SK-N-SH treated with all-trans-retinoic acid at 6 μM for 48 hours (cell line): Measurements from ENCODE around the gene LRBA.

ENCODE experiments used
- ATAC-seq: fragments of 200-7000 bp; cut with Tn5 transposase; 3 replicates; pipeline ENCODE4 v1.9.1; 2020; ENCODE audit warnings: mild to moderate bottlenecking, moderate library complexity
- ARNTL ChIP-seq: fragments of 450-650 bp; formaldehyde crosslinking; IDR thresholded peaks from 2 replicates; pipeline ENCODE4 v1.5.0; 2020; ENCODE audit warnings: low read depth, mild to moderate bottlenecking, moderate library complexity, borderline replicate concordance
- BACH2 ChIP-seq: fragments of 250-450 bp; sonication (Bioruptor Pico); IDR thresholded peaks from 2 replicates; pipeline ENCODE4 v1.9.0; 2021; ENCODE audit warnings: mild to moderate bottlenecking, borderline replicate concordance
- ESRRG ChIP-seq: fragments of 250-450 bp; sonication (Bioruptor Pico); IDR thresholded peaks from 2 replicates; pipeline ENCODE4 v1.6.1; 2021; ENCODE audit warnings: mild to moderate bottlenecking
- GLIS3 ChIP-seq: fragments of 250-450 bp; sonication (Bioruptor Pico); IDR thresholded peaks from 2 replicates; pipeline ENCODE4 v1.5.0; 2020; ENCODE audit warnings: mild to moderate bottlenecking, moderate library complexity
- ISL1 ChIP-seq: fragments of 250-450 bp; sonication (Bioruptor Pico); IDR thresholded peaks from 2 replicates; pipeline ENCODE4 v2.1.2; 2022; ENCODE audit warnings: mild to moderate bottlenecking, moderate library complexity
- OSR1 ChIP-seq: fragments of 250-450 bp; sonication (Bioruptor Pico); IDR thresholded peaks from 2 replicates; pipeline ENCODE4 v1.8.0; 2022; ENCODE audit warnings: moderate library complexity, mild to moderate bottlenecking, inconsistent platforms
- RARB ChIP-seq: fragments of 250-450 bp; sonication (Bioruptor Pico); IDR thresholded peaks from 2 replicates; pipeline ENCODE4 v1.8.0; 2021; ENCODE audit warnings: mild to moderate bottlenecking, moderate library complexity
- SNAI2 ChIP-seq: fragments of 250-450 bp; sonication (Bioruptor Pico); IDR thresholded peaks from 2 replicates; pipeline ENCODE4 v1.5.0; 2020; ENCODE audit warnings: mild to moderate bottlenecking, moderate library complexity
- TCF4 ChIP-seq: fragments of 250-450 bp; sonication (Bioruptor Pico); IDR thresholded peaks from 2 replicates; pipeline ENCODE4 v1.8.0; 2021; ENCODE audit warnings: mild to moderate bottlenecking, moderate library complexity, borderline replicate concordance
- ZFP30 ChIP-seq: fragments of 450-650 bp; formaldehyde crosslinking; IDR thresholded peaks from 2 replicates; pipeline ENCODE4 v1.5.0; 2022; ENCODE audit warnings: mild to moderate bottlenecking, moderate library complexity
- ZNF565 ChIP-seq: fragments of 450-650 bp; formaldehyde crosslinking; conservative IDR thresholded peaks from 2 replicates; pipeline ENCODE4 v1.5.0; 2020; ENCODE audit warnings: low read depth, mild to moderate bottlenecking, moderate library complexity
- ZNF70 ChIP-seq: fragments of 450-650 bp; formaldehyde crosslinking; IDR thresholded peaks from 2 replicates; pipeline ENCODE4 v1.5.0; 2020; ENCODE audit warnings: mild to moderate bottlenecking, moderate library complexity
- TF ChIP-seq, protein P1 (sequence below): fragments of 250-450 bp; sonication (Bioruptor Pico); IDR thresholded peaks from 2 replicates; pipeline ENCODE4 v1.5.0; 2020; ENCODE audit warnings: mild to moderate bottlenecking, moderate library complexity
- TF ChIP-seq, protein P2 (sequence below): fragments of 250-450 bp; sonication (Bioruptor Pico); IDR thresholded peaks from 2 replicates; pipeline ENCODE4 v1.5.1; 2021; ENCODE audit warnings: mild to moderate bottlenecking, moderate library complexity
- TF ChIP-seq, protein P3 (sequence below): fragments of 250-450 bp; sonication (Bioruptor Pico); IDR thresholded peaks from 2 replicates; pipeline ENCODE4 v1.5.1; 2020; ENCODE audit warnings: low read depth, mild to moderate bottlenecking, moderate library complexity
- TF ChIP-seq, protein P4 (sequence below): fragments of 250-450 bp; sonication (Bioruptor Pico); IDR thresholded peaks from 2 replicates; pipeline ENCODE4 v1.8.0; 2020; ENCODE audit warnings: mild to moderate bottlenecking, moderate library complexity, borderline replicate concordance
- TF ChIP-seq, protein P5 (sequence below): fragments of 250-450 bp; sonication (Bioruptor Pico); IDR thresholded peaks from 2 replicates; pipeline ENCODE4 v1.8.0; 2021; ENCODE audit warnings: low read depth, mild to moderate bottlenecking, moderate library complexity, borderline replicate concordance

LRBA gene

DNA sequence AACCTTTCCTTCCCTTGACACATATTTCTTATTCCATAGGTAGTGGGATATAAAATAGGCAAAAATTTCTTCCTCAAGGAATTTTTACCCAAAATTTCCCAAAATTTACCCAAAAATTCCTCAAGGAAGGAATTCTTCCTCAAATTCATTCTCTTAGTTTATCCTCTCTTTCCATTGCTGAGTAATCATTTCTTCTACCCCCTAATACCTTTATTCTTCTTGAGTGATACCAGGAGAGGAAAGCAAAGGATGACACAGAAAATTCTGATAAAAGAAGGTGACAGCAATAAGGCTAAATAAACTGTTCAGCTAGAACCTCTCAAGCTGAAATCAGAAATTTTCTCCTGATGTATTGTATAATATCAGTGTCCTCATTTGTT is 624.6 kb downstream of the LRBA start (continued):
- TF ChIP-seq, protein P1, sequence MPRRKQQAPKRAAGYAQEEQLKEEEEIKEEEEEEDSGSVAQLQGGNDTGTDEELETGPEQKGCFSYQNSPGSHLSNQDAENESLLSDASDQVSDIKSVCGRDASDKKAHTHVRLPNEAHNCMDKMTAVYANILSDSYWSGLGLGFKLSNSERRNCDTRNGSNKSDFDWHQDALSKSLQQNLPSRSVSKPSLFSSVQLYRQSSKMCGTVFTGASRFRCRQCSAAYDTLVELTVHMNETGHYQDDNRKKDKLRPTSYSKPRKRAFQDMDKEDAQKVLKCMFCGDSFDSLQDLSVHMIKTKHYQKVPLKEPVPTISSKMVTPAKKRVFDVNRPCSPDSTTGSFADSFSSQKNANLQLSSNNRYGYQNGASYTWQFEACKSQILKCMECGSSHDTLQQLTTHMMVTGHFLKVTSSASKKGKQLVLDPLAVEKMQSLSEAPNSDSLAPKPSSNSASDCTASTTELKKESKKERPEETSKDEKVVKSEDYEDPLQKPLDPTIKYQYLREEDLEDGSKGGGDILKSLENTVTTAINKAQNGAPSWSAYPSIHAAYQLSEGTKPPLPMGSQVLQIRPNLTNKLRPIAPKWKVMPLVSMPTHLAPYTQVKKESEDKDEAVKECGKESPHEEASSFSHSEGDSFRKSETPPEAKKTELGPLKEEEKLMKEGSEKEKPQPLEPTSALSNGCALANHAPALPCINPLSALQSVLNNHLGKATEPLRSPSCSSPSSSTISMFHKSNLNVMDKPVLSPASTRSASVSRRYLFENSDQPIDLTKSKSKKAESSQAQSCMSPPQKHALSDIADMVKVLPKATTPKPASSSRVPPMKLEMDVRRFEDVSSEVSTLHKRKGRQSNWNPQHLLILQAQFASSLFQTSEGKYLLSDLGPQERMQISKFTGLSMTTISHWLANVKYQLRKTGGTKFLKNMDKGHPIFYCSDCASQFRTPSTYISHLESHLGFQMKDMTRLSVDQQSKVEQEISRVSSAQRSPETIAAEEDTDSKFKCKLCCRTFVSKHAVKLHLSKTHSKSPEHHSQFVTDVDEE (CRISPR knock-in tag), result no peak
- TF ChIP-seq ZNF70 (CRISPR knock-in tag) (no peak), BACH2 (CRISPR knock-in tag) (no peak), ESRRG (CRISPR knock-in tag) (no peak)
- TF ChIP-seq, all 23 proteins: peak for 0

DNA sequence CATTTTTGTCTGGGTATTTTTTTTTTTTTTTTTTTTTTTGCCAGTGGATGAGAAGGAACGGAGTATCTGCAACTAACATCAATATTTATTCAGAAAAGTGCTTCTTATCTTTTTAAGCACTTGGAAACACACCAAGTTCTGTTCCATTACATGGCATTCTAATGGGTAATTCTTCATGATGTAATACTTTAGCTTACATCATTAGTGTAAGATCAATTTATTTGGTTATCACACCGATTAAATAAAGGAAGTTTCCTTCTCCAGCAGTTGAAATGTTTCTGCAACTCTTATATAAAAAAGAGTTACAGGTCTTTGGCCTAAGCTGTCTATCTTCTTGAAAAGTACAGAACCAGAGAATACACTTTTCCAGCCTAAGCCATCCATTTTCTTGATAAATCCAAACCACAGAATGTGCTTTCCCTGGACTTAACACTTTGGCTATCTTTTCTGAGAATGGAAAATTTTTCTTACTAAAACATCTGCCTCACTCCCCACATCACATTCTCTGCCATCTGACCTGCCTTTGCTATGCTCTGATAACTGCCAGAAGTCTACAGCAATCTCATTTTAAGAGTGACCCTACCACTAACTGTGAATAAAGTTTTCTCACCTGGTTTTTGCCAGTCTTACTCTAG is 625.1 kb downstream of the LRBA start:
- peak; percentile 74 for TF ChIP-seq ISL1 (CRISPR knock-in tag)
- no peak for TF ChIP-seq ZNF565

DNA sequence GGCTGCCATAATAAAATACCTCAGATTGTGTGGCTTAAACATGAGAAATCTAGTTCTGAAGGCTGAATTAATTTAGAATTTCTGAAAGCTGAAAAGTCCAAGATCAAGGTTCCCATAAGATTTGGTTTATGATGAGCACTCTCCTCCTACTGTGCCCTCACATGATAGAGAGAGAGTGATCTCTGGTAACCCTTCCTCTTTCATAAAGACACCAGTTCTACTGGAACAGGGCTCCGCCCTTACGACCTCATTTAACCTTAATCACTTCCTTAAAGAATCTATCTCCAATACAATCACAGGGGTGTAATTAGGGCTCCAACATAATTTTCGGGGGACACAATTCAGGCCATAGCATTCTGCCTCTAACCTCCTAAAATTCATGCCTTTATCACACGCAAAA is 627.1 kb downstream of the LRBA start:
- TF ChIP-seq, protein P2, sequence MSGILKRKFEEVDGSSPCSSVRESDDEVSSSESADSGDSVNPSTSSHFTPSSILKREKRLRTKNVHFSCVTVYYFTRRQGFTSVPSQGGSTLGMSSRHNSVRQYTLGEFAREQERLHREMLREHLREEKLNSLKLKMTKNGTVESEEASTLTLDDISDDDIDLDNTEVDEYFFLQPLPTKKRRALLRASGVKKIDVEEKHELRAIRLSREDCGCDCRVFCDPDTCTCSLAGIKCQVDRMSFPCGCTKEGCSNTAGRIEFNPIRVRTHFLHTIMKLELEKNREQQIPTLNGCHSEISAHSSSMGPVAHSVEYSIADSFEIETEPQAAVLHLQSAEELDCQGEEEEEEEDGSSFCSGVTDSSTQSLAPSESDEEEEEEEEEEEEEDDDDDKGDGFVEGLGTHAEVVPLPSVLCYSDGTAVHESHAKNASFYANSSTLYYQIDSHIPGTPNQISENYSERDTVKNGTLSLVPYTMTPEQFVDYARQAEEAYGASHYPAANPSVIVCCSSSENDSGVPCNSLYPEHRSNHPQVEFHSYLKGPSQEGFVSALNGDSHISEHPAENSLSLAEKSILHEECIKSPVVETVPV (CRISPR knock-in tag), result no peak
- TF ChIP-seq TCF4 (CRISPR knock-in tag) (no peak), ARNTL (CRISPR knock-in tag) (no peak), BACH2 (CRISPR knock-in tag) (no peak), OSR1 (CRISPR knock-in tag) (no peak), ISL1 (CRISPR knock-in tag) (no peak), ZFP30 (CRISPR knock-in tag) (no peak), ZNF70 (CRISPR knock-in tag) (no peak), ESRRG (CRISPR knock-in tag) (no peak), SNAI2 (CRISPR knock-in tag) (no peak), RARB (CRISPR knock-in tag) (no peak), GLIS3 (CRISPR knock-in tag) (no peak)
- TF ChIP-seq, protein P3, sequence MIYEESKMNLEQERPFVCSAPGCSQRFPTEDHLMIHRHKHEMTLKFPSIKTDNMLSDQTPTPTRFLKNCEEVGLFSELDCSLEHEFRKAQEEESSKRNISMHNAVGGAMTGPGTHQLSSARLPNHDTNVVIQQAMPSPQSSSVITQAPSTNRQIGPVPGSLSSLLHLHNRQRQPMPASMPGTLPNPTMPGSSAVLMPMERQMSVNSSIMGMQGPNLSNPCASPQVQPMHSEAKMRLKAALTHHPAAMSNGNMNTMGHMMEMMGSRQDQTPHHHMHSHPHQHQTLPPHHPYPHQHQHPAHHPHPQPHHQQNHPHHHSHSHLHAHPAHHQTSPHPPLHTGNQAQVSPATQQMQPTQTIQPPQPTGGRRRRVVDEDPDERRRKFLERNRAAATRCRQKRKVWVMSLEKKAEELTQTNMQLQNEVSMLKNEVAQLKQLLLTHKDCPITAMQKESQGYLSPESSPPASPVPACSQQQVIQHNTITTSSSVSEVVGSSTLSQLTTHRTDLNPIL (CRISPR knock-in tag), result no peak
- TF ChIP-seq, protein P4, sequence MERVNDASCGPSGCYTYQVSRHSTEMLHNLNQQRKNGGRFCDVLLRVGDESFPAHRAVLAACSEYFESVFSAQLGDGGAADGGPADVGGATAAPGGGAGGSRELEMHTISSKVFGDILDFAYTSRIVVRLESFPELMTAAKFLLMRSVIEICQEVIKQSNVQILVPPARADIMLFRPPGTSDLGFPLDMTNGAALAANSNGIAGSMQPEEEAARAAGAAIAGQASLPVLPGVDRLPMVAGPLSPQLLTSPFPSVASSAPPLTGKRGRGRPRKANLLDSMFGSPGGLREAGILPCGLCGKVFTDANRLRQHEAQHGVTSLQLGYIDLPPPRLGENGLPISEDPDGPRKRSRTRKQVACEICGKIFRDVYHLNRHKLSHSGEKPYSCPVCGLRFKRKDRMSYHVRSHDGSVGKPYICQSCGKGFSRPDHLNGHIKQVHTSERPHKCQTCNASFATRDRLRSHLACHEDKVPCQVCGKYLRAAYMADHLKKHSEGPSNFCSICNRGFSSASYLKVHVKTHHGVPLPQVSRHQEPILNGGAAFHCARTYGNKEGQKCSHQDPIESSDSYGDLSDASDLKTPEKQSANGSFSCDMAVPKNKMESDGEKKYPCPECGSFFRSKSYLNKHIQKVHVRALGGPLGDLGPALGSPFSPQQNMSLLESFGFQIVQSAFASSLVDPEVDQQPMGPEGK (CRISPR knock-in tag), result no peak
- TF ChIP-seq, protein P1 (CRISPR knock-in tag), result no peak
- TF ChIP-seq, protein P5, sequence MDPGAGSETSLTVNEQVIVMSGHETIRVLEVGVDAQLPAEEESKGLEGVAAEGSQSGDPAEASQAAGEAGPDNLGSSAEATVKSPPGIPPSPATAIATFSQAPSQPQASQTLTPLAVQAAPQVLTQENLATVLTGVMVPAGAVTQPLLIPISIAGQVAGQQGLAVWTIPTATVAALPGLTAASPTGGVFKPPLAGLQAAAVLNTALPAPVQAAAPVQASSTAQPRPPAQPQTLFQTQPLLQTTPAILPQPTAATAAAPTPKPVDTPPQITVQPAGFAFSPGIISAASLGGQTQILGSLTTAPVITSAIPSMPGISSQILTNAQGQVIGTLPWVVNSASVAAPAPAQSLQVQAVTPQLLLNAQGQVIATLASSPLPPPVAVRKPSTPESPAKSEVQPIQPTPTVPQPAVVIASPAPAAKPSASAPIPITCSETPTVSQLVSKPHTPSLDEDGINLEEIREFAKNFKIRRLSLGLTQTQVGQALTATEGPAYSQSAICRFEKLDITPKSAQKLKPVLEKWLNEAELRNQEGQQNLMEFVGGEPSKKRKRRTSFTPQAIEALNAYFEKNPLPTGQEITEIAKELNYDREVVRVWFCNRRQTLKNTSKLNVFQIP (CRISPR knock-in tag), result no peak
- ATAC-seq, result no peak

More for the DNA sequence above, 625.1 kb downstream of the LRBA start:
- ATAC-seq, result no peak
